Measurements from ENCODE around the gene KIF9.
A peak's percentile ranks its signal among the peaks of the same experiment; 100 is the strongest.

The KIF9 gene

GRCh38 chr3:47274652-47275051, 7.9 kb downstream of the KIF9 start:
- H3K27me3 ChIP-seq (replicated peaks; ENCODE audit: control insufficient read depth, insufficient read depth, low read length): no peaks in the 10 kb centered on the region

GRCh38 chr3:47273564-47273963, 9.0 kb downstream of the KIF9 start:
- DNase-seq (ENCODE audit: extremely low read depth, insufficient read length): no peak
- Histone ChIP-seq H3K4me3 (replicated peaks; ENCODE audit: low read depth, low read length) (no peak overlapping the region), H3K36me3 (ENCODE audit: control insufficient read depth, insufficient read depth, low read length) (no peaks in the 10 kb centered on the region), H3K27me3 (replicated peaks; ENCODE audit: control insufficient read depth, insufficient read depth, low read length) (no peaks in the 10 kb centered on the region)
- TF ChIP-seq, protein P1, sequence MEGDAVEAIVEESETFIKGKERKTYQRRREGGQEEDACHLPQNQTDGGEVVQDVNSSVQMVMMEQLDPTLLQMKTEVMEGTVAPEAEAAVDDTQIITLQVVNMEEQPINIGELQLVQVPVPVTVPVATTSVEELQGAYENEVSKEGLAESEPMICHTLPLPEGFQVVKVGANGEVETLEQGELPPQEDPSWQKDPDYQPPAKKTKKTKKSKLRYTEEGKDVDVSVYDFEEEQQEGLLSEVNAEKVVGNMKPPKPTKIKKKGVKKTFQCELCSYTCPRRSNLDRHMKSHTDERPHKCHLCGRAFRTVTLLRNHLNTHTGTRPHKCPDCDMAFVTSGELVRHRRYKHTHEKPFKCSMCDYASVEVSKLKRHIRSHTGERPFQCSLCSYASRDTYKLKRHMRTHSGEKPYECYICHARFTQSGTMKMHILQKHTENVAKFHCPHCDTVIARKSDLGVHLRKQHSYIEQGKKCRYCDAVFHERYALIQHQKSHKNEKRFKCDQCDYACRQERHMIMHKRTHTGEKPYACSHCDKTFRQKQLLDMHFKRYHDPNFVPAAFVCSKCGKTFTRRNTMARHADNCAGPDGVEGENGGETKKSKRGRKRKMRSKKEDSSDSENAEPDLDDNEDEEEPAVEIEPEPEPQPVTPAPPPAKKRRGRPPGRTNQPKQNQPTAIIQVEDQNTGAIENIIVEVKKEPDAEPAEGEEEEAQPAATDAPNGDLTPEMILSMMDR (IDR thresholded peaks at IDR 0.05; ENCODE audit: insufficient read depth, low read length, poor library complexity, severe bottlenecking): no peak

More at GRCh38 chr3:47274652-47275051, 7.9 kb downstream of the KIF9 start:
- no peak for DNase-seq (ENCODE audit: extremely low read depth, insufficient read length)
- TF ChIP-seq, protein P1 (IDR thresholded peaks at IDR 0.05; ENCODE audit: insufficient read depth, low read length, poor library complexity, severe bottlenecking): no peak
- Histone ChIP-seq H3K4me3 (replicated peaks; ENCODE audit: low read depth, low read length) (no peak overlapping the region), H3K36me3 (ENCODE audit: control insufficient read depth, insufficient read depth, low read length) (no peaks in the 10 kb centered on the region)

DNA sequence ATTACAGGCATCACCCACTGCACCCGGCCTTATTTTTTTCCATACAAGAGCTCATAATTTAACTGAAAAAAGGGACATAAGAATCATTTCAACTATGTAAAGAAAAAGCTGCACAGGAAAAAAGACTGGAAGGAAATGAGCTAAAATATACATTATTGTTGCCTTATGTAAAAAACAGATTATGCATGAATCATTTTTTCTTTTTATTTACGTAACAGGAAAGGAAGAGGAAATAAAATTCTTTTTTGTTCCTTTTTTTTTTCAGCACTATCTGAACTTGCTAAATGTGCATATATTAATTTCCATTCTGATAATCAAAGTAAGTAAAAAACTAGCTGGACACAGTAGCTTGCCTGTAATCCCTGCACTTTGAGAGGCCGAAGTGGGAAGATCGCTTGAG, 12.1 kb downstream of the KIF9 start:
- DNase-seq (ENCODE audit: extremely low read depth, insufficient read length): no peak
- no peaks in the 10 kb centered on the region for H3K27me3 ChIP-seq (replicated peaks; ENCODE audit: control insufficient read depth, insufficient read depth, low read length)
- TF ChIP-seq, protein P1 (IDR thresholded peaks at IDR 0.05; ENCODE audit: insufficient read depth, low read length, poor library complexity, severe bottlenecking): no peak

DNA sequence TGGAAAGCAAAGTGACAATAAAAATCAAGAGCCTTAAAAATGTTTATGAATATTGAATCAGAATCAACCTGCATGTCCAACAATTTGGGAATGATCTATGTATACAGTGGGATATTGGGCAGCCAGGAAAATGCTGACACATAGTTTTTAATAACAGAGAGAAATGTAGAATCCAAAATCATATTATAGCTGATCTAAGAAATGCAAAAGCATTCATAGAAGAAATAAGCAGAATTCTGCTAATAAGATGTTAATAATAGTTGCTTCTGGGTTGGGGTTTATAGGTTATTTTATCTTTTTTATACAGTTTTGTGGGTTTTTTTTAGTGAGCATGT, 15.1 kb downstream of the KIF9 start:
- no peak overlapping the region for H3K4me3 ChIP-seq (replicated peaks; ENCODE audit: low read depth, low read length)
- H3K27me3 ChIP-seq (replicated peaks; ENCODE audit: control insufficient read depth, insufficient read depth, low read length): no peaks in the 10 kb centered on the region
- no peak for DNase-seq (ENCODE audit: extremely low read depth, insufficient read length)
- no peaks in the 10 kb centered on the region for H3K36me3 ChIP-seq (ENCODE audit: control insufficient read depth, insufficient read depth, low read length)
- TF ChIP-seq, protein P1 (IDR thresholded peaks at IDR 0.05; ENCODE audit: insufficient read depth, low read length, poor library complexity, severe bottlenecking): no peak

More for the DNA sequence above, 12.1 kb downstream of the KIF9 start:
- Histone ChIP-seq H3K36me3 (ENCODE audit: control insufficient read depth, insufficient read depth, low read length) (no peaks in the 10 kb centered on the region), H3K4me3 (replicated peaks; ENCODE audit: low read depth, low read length) (no peak overlapping the region)

GRCh38 chr3:47266709-47267489, 15.7 kb downstream of the KIF9 start:
- DNase-seq (ENCODE audit: extremely low read depth, insufficient read length): peak; percentile 48
- H3K4me3 ChIP-seq (replicated peaks; ENCODE audit: low read depth, low read length): no peak overlapping the region
- TF ChIP-seq, protein P1 (IDR thresholded peaks at IDR 0.05; ENCODE audit: insufficient read depth, low read length, poor library complexity, severe bottlenecking): no peak

More at GRCh38 chr3:47266709-47267489, 15.7 kb downstream of the KIF9 start:
- Histone ChIP-seq H3K27me3 (replicated peaks; ENCODE audit: control insufficient read depth, insufficient read depth, low read length) (no peaks in the 10 kb centered on the region), H3K36me3 (ENCODE audit: control insufficient read depth, insufficient read depth, low read length) (no peaks in the 10 kb centered on the region)
